T-cell (primary cell): Measurements from ENCODE around the gene RDH14. TPM values are rescaled to one million over a fixed set of nuclear protein-coding genes. Genes with fewer than 3 reads are reported as not detected.

Source experiments
- ATAC-seq, 4 experiments: fragments of 200-7000 bp in 3 of 4; fragments of 150-1000 bp in 1 of 4; cut with Tn5 transposase; replicated peaks in 1 of 4; 1 replicate in 3 of 4; 2 replicates in 1 of 4; pipeline ENCODE4 v1.10.0; 2021; ENCODE audit warnings: moderate library complexity in 3 of 4, mild to moderate bottlenecking in 2 of 4, moderate number of reproducible peaks in 1 of 4
- CTCF ChIA-PET, 2 donors: fragments of 300-600 bp; sonication (Branson Sonifier 250); formaldehyde crosslinking; loops; one replicate each; lab custom pipeline; 2022; ENCODE audit warnings: antibody characterized with exemption in 2 of 2; lab: Charles Lee
- POLR2A ChIA-PET, 2 donors: fragments of 300-600 bp; sonication (Branson Sonifier 250); formaldehyde crosslinking; loops; one replicate each; lab custom pipeline; 2022; ENCODE audit warnings: antibody characterized with exemption in 2 of 2; lab: Charles Lee
- DNase-seq, 35 experiments: peaks; one replicate each; pipeline versions ENCODE4 v3.0.0 to v3.0.0-alpha.2; 2013 to 2023
- H3K27ac ChIP-seq: one replicate; pipeline ENCODE4 v1.5.1; 2013; ENCODE audit warnings: low read length
- H3K27me3 ChIP-seq, 2 experiments: replicated peaks in 1 of 2; 1 replicate in 1 of 2; 2 replicates in 1 of 2; pipeline versions ENCODE4 v1.6.1 to v1.7.0; 2013; ENCODE audit warnings: low read length in 1 of 2, mixed read lengths in 1 of 2; ENCODE audit not compliant: control insufficient read depth in 2 of 2, insufficient read depth in 2 of 2; ENCODE audit errors: extremely low read depth in 1 of 2
- H3K36me3 ChIP-seq, 2 donors: 1 replicate in 1 of 2; 2 replicates in 1 of 2; pipeline versions ENCODE4 v1.6.1 to v1.7.0; 2013; ENCODE audit warnings: low read length in 1 of 2; ENCODE audit not compliant: control insufficient read depth in 2 of 2, insufficient read depth in 1 of 2; ENCODE audit errors: extremely low read depth in 1 of 2
- H3K4me1 ChIP-seq, 2 experiments: 1 replicate in 1 of 2; 2 replicates in 1 of 2; pipeline versions ENCODE4 v1.6.1 to v1.7.0; 2013; ENCODE audit warnings: low read length in 2 of 2, mixed read lengths in 1 of 2; ENCODE audit not compliant: insufficient read depth in 2 of 2, control insufficient read depth in 1 of 2; ENCODE audit errors: extremely low read depth in 1 of 2
- H3K4me3 ChIP-seq, 2 donors: 1 replicate in 1 of 2; 2 replicates in 1 of 2; pipeline versions ENCODE4 v1.5.1 to v1.7.0; 2013; ENCODE audit warnings: mild to moderate bottlenecking in 2 of 2, low read length in 1 of 2, moderate library complexity in 1 of 2; ENCODE audit not compliant: control insufficient read depth in 1 of 2; ENCODE audit errors: extremely low read depth in 1 of 2
- H3K9me3 ChIP-seq: 2 replicates; pipeline ENCODE4 v1.7.0; 2013
- H3K27ac Mint-ChIP-seq, 2 donors: one replicate each; pipeline ENCODE4 v1.8.0; 2020 to 2021; ENCODE audit warnings: mild to moderate bottlenecking in 2 of 2, mixed read lengths in 2 of 2
- H3K27me3 Mint-ChIP-seq, 2 donors: one replicate each; pipeline ENCODE4 v1.8.0; 2021 to 2022; ENCODE audit warnings: mixed read lengths in 2 of 2
- H3K36me3 Mint-ChIP-seq: one replicate; pipeline ENCODE4 v1.8.0; 2021; ENCODE audit warnings: mixed read lengths
- H3K4me1 Mint-ChIP-seq, 3 donors: one replicate each; pipeline ENCODE4 v1.8.0; 2020 to 2022; ENCODE audit warnings: mixed read lengths in 3 of 3, mild to moderate bottlenecking in 1 of 3
- H3K4me3 Mint-ChIP-seq, 3 donors: one replicate each; pipeline ENCODE4 v1.8.0; 2020 to 2022; ENCODE audit warnings: mild to moderate bottlenecking in 3 of 3, mixed read lengths in 3 of 3, moderate library complexity in 3 of 3
- H3K9me3 Mint-ChIP-seq, 3 donors: one replicate each; pipeline ENCODE4 v1.8.0; 2020 to 2022; ENCODE audit warnings: mixed read lengths in 3 of 3
- WGBS: methylation state at CpG from one replicate; pipeline ENCODE4 v1.1.5; 2013; ENCODE audit warnings: missing lambda C conversion rate; ENCODE audit not compliant: insufficient coverage; 5-methylcytosine and 5-hydroxymethylcytosine counted together
- total RNA-seq, 35 experiments: library from RNA in 6 of 35; stranded (reverse) in 6 of 35; fragments of 120-200 nt in 1 of 35; gene quantifications; one replicate each; pipeline versions ENCODE4 v1.2.1 to v1.2.4 and lab custom pipeline; 2013 to 2026

Gene RDH14
- total RNA-seq, 5 donors from 2014 or later (not counting 1 experiment from before 2014, with no cell fraction given) = 9.7 to 21.5 (median 18.8) TPM

DNA sequence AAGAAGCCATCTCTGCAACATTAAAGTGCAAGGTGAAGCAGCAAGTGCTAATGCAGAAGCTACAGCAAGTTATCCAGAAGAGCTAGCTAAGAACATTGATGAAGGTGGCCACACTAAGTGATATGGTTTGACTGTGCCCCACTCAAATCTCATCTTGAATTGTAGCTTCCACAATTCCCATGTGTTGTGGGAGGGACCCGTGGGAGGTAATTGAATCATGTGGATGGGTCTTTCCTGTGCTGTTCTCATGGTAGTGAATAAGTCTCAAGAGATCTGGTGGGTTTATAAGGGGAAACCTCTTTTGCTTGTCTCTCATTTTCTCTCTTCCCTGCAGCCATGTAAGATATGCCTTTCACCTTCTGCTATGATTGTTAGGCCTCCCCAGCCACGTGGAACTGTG lies 11.4 kb downstream of the RDH14 start:
- no peak overlapping the region for H3K27ac ChIP-seq
- Mint-ChIP-seq H3K9me3 (no peaks in the 10 kb centered on the region), H3K27ac (peak overlapping the region in 1 of 2 donors; percentile 61), H3K4me3 (no peak overlapping the region), H3K36me3 (peaks cover 17% of the 10 kb centered on the region), H3K4me1 (peaks cover 55 to 78% (median 65%) of the 10 kb centered on the region in 3 donors), H3K27me3 (no peaks in the 10 kb centered on the region)
- ChIA-PET POLR2A (no interaction called here), CTCF (no interaction called here)
- ATAC-seq = no peak
- H3K4me1 ChIP-seq = peaks cover 0 to 16% of the 10 kb centered on the region in 2 experiments
- H3K4me3 ChIP-seq = no peak overlapping the region
- WGBS = no CpG with 5 or more reads among the region's 2 CpGs
- H3K36me3 ChIP-seq = no peaks in the 10 kb centered on the region
- DNase-seq = no peak
- no peaks in the 10 kb centered on the region for H3K27me3 ChIP-seq
- no peaks in the 10 kb centered on the region for H3K9me3 ChIP-seq

GRCh38 chr2:18548621-18549020 lies 11.8 kb downstream of the RDH14 start:
- CTCF ChIA-PET = no interaction called here
- POLR2A ChIA-PET = no interaction called here

DNA sequence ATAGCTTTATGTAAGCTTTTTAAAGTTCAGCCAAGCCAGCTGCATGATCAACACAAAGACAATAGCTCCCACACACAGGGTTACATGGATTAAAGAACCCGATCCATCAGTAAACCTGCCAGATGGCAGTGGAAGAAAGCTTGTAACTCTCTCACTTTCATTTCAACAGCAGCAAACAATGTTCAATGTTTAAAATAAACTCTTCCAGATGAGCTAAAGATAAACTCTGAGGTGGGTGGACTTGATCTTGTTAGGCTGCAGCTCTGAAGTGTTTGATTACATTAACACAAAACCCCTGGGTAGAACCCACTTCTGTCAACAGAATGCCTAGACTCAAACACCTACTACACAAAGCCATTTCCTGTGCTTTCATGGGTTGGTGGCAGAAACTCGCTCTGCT lies 13.9 kb downstream of the RDH14 start:
- no peak overlapping the region for H3K4me3 ChIP-seq
- no CpG with 5 or more reads among the region's 2 CpGs for WGBS
- peak; percentile 50 to 82 (median 72) for ATAC-seq

More at GRCh38 chr2:18548621-18549020, 11.8 kb downstream of the RDH14 start:
- H3K4me3 Mint-ChIP-seq = no peak overlapping the region
- Histone ChIP-seq H3K9me3 (no peaks in the 10 kb centered on the region), H3K4me1 (peaks cover 0 to 16% of the 10 kb centered on the region in 2 experiments), H3K27me3 (no peaks in the 10 kb centered on the region), H3K4me3 (no peak overlapping the region), H3K27ac (no peak overlapping the region), H3K36me3 (no peaks in the 10 kb centered on the region)
- WGBS = no CpG with 5 or more reads among the region's 1 CpG
- H3K4me1 Mint-ChIP-seq = peaks cover 54 to 76% (median 61%) of the 10 kb centered on the region in 3 donors
- no peaks in the 10 kb centered on the region for H3K27me3 Mint-ChIP-seq
- ATAC-seq = no peak
- H3K27ac Mint-ChIP-seq = peak overlapping the region in 1 of 2 donors; percentile 61
- H3K9me3 Mint-ChIP-seq = no peaks in the 10 kb centered on the region
- H3K36me3 Mint-ChIP-seq = peaks cover 14% of the 10 kb centered on the region
- DNase-seq = no peak

GRCh38 chr2:18545384-18545783 lies 15.1 kb downstream of the RDH14 start:
- Histone ChIP-seq H3K9me3 (peaks cover 3% of the 10 kb centered on the region), H3K27ac (no peak overlapping the region), H3K4me1 (peaks cover 0 to 16% of the 10 kb centered on the region in 2 experiments), H3K36me3 (no peaks in the 10 kb centered on the region), H3K27me3 (no peaks in the 10 kb centered on the region), H3K4me3 (no peak overlapping the region)
- DNase-seq = no peak
- peaks cover 29 to 47% (median 34%) of the 10 kb centered on the region in 3 donors for H3K4me1 Mint-ChIP-seq
- H3K27ac Mint-ChIP-seq = no peak overlapping the region
- no peak overlapping the region for H3K4me3 Mint-ChIP-seq
- ChIA-PET CTCF (no interaction called here), POLR2A (no interaction called here)
- peaks cover 13% of the 10 kb centered on the region for H3K36me3 Mint-ChIP-seq
- peaks cover 0 to 1% of the 10 kb centered on the region in 2 donors for H3K27me3 Mint-ChIP-seq
- H3K9me3 Mint-ChIP-seq = peaks cover 0 to 6% (median 5%) of the 10 kb centered on the region in 3 donors
- no peak for ATAC-seq
- WGBS = 80% methylated on average over 1 of the region's 4 CpGs

More for the DNA sequence above, 13.9 kb downstream of the RDH14 start:
- DNase-seq = peak in 2 of 35 experiments; percentile 1 to 16
- H3K27ac ChIP-seq = no peak overlapping the region
- H3K27me3 Mint-ChIP-seq = peaks cover 0 to 1% of the 10 kb centered on the region in 2 donors
- H3K36me3 Mint-ChIP-seq = peaks cover 13% of the 10 kb centered on the region
- peaks cover 38 to 56% (median 42%) of the 10 kb centered on the region in 3 donors for H3K4me1 Mint-ChIP-seq
- H3K4me3 Mint-ChIP-seq = peak overlapping the region in 1 of 3 donors; percentile 46
- no peaks in the 10 kb centered on the region for H3K27me3 ChIP-seq
- H3K9me3 Mint-ChIP-seq = no peaks in the 10 kb centered on the region
- no peaks in the 10 kb centered on the region for H3K9me3 ChIP-seq
- no peaks in the 10 kb centered on the region for H3K36me3 ChIP-seq
- peak overlapping the region; percentile 78 to 85 for H3K27ac Mint-ChIP-seq
- POLR2A ChIA-PET = interaction anchor here in 1 of 2 donors (1.1 kb wide), 1 partner anchor 13 kb away, joined by 3 read pairs; no protein-coding TSS in a partner anchor
- CTCF ChIA-PET = interaction anchor here (0.6 to 0.7 kb wide), 2 partner anchors 14 to 28 kb away, joined by 3 read pairs; partner anchors contain the start of gene RDH14 (in 1 of the 2)
- H3K4me1 ChIP-seq = peaks cover 0 to 16% of the 10 kb centered on the region in 2 experiments

DNA sequence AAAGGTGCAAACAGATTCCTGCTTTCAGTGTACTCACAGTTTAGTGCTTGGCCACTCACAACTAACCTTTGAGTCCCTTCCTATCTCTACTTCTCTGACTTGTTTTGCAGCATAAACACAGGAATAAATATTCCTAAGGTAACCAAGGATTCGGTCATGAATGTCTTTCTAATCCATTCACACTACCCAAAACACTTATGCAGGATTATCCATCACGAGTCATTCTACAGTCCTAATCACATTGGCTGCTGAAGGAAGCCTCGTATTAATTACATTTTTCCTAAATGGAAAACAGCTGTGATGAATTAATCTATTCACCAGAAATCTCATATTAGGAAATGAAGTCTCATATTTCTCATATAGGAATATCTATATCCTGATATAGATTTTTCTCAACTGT lies 16.3 kb downstream of the RDH14 start:
- ATAC-seq (no peak), DNase-seq (no peak)
- peaks cover 0 to 16% of the 10 kb centered on the region in 2 experiments for H3K4me1 ChIP-seq
- H3K9me3 ChIP-seq = peaks cover 3% of the 10 kb centered on the region
- H3K36me3 ChIP-seq = no peaks in the 10 kb centered on the region
- peaks cover 9% of the 10 kb centered on the region for H3K36me3 Mint-ChIP-seq
- CTCF ChIA-PET = no interaction called here
- peaks cover 0 to 6% (median 5%) of the 10 kb centered on the region in 3 donors for H3K9me3 Mint-ChIP-seq
- no peaks in the 10 kb centered on the region for H3K27me3 ChIP-seq
- H3K27me3 Mint-ChIP-seq = peaks cover 1 to 3% of the 10 kb centered on the region in 2 donors
- H3K27ac Mint-ChIP-seq = no peak overlapping the region
- WGBS = 87% methylated on average over 2 of the region's 3 CpGs
- peaks cover 23 to 39% (median 26%) of the 10 kb centered on the region in 3 donors for H3K4me1 Mint-ChIP-seq
- no peak overlapping the region for H3K4me3 Mint-ChIP-seq
- no peak overlapping the region for H3K27ac ChIP-seq
- H3K4me3 ChIP-seq = no peak overlapping the region
- POLR2A ChIA-PET = no interaction called here

- DNase-seq (no peak), ATAC-seq (no peak)
- Histone ChIP-seq H3K4me1 (peaks cover 0 to 6% of the 10 kb centered on the region in 2 experiments), H3K9me3 (peaks cover 3% of the 10 kb centered on the region), H3K36me3 (no peaks in the 10 kb centered on the region), H3K27ac (no peak overlapping the region), H3K4me3 (no peak overlapping the region), H3K27me3 (no peaks in the 10 kb centered on the region)
- POLR2A ChIA-PET = no interaction called here
- H3K27me3 Mint-ChIP-seq = peaks cover 3 to 5% of the 10 kb centered on the region in 2 donors
- H3K4me1 Mint-ChIP-seq = peaks cover under 1 to 11% (median 8%) of the 10 kb centered on the region in 3 donors
- CTCF ChIA-PET = no interaction called here
- peaks cover 0 to 6% (median 5%) of the 10 kb centered on the region in 3 donors for H3K9me3 Mint-ChIP-seq
- peaks cover 9% of the 10 kb centered on the region for H3K36me3 Mint-ChIP-seq
- no CpG with 5 or more reads among the region's 2 CpGs for WGBS
- no peak overlapping the region for H3K27ac Mint-ChIP-seq
- no peak overlapping the region for H3K4me3 Mint-ChIP-seq
Measured at GRCh38 chr2:18540872-18541271, 19.6 kb downstream of the RDH14 start.
